ENCODE results near the gene ITPR1.

The ITPR1 gene

DNA sequence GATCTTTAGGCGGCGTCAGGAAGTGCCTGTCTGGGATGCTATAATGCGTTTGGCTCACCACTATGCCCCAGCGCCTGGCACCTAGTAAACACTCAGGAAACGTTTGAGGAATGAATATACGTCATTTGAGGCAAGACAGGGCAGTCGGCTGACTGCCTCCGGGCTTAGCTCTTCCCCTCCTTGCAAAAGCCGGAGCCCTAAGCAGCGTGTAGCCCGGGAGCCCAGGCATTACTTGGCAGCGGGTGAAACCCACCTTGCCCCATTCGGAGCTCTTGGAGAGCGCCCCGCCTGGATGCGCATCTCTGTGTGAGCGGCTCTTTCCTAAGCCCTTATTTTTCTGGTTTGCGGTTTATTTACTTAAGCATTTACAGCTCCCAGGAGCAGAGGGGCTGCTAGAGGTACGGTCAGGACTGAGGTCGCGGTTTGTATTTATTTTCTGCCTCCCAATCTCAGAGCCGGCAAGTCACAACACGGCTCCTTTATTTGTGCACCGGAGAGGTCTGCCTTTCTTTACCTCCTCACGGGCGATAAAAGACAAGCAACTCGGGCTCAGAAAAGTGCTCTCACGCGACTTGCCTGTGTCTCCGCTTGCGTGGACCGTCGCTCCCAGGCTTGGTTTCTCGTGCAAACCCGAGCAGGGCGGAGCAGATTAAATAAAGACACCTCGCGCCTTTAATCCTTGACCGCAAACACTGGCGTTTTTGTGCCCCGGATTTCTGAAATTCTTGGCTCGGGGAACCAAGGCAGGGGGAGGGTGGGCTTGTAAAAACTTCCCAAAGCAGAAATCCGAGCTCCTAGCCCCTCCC, 737 bp upstream of the ITPR1 start:
- DNase-seq: peak; percentile 32 to 33

DNA sequence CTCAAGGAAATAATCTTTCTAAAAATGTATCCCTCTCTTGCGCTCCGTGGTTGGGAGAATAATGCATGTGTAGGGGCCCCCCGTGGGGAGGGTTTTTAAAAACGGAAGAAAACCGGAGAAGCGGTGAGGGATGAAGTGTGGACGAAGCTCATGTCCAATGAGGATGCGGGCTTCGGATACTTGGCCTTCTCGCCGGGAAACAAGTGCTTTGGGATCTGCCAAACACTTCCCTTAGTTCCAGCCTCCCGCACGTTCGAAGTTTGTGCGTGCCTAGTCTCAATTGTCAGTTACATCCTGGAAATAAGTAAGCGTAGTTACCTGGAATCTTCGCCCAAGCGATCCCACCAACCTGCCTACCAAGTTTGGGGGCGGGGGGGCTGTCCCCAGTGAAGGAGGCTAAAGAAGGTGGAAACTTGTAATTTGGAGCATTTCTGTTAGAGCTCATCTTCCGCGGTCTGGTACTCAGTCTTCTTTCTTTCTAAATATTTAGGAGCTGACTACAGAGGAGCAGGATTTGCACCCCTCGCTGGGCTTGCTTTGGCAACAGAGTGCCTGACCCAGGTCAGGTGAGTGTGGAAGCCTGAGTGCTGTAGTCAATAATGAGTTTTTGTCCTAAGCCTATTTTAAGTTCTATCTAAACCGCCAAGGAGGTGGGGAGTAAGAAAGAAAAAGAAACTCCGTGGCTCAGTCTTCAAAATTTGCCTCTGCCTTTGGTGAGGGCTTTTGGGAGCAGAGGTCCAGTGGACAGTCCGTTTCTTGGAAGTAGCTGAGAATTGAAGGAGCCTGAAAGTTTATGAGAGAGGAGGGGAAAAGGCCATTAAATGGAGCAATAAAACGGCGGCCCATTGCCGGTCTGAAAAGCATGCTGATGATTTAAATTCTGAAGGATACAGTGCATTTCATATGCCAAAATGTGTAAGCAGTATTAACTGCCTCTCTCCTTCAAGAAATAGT, 1.1 kb downstream of the ITPR1 start:
- peak in 1 of 2 experiments; percentile 14 for DNase-seq

DNA sequence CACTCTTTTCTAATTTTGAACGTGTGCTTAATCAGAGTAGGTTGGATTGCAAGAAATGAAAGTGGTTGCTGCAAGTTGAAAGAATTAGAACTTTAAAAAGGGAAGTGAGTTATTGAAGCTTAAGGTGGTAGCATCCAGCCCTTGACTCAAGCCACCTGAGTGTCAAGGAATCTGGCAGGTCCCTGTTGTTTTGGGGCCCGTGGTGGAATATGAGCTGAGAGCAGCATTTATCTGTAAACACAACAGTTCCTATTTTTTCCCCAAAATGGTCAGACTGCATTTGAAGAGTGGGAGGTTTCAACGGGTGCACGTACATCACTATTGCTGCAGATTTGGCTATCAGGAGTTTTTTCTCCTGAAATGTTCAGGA, 1.7 kb downstream of the ITPR1 start:
- no peak for DNase-seq

DNA sequence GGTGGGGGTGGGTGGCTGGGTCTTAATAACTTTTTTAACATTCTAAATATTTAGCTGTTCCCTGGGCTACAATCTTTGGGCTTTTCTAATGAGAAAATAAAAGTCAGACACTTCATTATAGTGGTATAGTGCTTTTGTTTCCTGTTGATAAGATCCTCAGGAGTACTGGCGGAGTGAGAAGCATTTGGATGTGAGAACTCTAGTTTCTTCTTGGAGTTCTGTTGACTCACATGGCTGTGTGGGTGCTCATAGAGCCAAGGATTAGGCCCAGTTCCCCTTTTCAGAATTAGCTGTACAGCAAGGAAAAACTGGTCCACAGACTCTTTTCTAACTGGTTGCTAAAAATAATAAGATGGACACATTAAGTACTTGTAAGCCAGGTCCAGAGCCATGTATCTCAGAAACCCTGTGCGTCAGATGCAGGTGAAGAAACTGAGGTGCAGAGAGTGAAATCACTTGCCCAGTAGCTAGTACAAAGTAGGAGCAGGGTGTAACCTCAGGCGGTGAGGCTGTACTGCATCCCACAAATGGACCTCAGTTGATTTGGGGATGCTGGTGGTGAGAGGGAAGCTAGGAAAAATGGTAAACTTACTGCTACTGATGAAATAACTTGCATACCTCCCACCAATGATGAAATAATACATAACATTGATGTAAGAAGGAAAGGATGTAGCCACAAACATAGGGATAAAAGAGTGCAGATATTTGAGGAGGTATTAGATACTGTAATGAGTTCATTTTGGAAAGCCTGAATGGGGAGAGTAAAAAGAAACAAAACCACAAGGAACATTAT, 2.3 kb downstream of the ITPR1 start:
- no peak for DNase-seq

DNA sequence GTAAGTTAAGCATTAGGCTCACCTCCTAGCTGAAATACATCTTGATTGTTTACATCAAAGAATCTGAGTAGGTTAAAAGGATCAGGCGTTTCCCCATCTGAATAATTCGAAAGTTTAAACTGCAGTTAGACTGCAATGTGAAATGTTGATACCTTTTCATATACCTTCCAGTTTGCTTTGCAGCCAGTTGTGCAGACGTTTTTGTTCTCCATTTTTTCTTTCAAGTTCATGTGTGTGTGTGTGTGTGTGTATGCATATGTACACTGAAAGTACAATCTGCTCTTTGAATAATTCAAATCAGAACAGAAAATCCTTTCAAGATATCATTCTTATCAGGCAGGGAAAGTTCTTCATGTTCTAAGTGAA, 2.9 kb downstream of the ITPR1 start:
- DNase-seq: no peak

DNA sequence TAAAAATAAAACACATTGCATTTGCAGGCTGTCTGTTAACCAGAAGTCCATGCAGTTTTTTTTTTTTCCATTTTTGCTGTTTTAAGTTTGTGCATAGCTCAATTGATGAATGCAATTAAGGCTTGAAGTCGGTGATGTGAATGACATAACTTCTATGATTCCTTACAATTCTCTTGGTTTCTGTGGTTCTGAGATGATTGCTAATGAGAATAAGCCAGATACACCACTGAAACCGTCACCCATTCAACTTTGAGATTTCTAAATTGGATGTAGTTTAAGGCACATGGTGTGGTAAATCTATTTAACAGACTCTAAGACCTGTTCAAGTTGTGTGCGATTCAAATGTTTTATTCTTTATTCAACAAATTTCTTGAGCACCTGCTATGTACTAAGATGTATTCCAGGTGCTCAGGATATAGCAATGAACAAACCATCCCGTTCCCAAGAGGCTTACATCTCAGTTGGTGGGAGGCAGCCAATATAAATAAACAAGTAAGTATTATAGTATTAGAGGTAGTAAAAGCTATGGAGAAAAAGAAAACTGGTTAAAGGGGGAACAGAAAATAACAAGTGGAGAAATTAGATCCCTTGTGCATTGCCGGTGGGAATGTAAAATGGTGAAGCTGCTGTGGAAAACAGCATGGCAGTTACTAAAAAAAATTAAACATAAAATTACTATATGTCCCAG, 4.0 kb downstream of the ITPR1 start:
- no peak for DNase-seq

DNA sequence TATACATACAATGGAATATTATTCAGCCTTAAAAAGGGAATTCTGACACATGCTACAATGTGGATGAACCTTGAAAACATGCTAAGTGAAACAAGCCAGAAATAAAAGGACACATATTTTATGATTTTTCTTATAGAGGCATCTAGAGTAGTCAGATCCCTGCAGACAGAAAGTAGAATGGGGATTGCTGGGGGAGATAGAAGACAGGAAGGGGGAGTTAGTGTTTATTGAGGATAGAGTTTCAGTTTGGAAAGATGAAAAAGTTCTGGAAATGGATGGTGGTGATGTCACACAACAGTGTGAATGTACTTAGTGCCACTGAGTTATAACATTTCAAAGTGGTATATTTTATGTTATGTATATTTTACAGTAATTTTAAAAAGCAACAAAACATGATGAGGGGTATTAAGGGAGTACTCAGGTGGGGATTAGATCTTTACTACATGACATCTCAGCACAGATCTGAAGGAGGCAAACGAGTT, 4.7 kb downstream of the ITPR1 start:
- DNase-seq: no peak

DNA sequence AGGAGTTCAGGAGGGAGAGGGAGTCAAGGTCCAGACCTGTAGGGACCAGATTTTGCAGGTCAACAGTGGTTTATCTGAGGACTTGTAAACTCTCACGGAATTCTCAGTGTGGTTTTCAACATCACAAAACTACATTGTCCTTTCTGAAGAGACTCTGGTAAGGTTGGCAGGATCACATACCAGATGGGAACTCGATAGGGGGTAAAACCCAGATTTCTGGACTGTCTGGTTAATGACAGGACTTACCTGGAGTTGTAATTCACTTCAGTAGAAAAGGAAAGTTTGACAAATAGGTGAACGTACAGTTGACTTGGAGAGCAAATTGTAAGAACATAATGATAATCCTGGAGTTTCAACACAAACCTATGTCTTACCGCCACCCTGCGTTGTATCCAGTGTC, 5.3 kb downstream of the ITPR1 start:
- no peak for DNase-seq

DNA sequence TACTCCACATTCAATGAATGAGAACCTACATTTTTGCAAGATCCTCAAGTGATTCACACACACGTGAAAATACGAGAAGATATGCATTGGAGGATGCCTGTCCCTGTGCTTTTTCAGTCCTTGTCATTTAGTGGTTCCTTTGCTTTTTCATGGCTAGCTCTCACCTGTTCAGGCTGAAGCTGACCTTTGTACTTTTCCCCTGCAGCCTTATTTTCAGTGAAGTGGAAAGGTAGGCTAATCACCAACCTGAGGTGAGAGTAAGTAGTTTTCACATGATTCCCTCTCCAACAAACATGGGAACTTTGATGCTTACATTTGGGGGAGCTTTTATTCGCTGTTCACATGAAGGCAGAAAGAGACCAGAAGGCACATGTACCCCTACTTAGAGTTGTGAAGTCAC, 8.3 kb downstream of the ITPR1 start:
- no peak for DNase-seq

DNA sequence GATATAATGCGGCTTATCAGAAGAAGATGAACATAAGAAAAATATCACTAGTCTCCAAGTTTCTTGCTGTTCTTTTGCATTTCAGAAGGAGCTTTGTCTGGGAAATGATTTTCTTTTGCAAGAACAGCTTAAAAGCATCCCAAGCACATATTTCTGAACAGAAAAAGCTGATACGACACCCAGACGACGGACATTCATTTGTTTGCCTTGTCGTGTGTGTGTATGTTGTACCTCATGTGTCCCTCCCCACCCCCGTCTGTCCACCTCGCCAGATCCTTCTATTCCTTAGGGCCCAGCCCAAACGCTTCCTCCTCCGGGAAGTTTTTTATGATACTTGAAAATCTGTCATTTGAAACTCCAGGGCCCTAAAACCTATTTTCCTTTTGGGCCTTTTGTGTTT, 8.8 kb downstream of the ITPR1 start:
- no peak for DNase-seq

DNA sequence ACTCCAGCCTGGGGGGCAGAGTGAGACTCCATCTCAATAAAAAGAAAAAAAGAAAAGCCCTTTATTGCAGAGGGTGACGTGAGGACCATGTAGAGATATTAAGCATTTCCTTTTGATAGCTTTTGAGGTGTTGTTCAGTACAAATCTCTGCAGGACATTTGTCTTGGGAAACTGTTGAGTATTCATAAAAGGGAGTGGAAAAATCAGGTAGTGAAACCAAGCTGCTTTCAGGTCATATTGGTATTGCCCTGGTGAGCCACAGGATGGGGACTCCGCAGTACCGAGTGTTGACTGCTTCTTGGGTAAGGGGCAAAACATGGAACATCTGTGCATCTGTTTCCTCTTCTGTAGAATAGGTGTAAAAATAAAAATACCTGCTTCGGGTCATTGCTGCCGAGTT, 9.9 kb downstream of the ITPR1 start:
- no peak for DNase-seq

DNA sequence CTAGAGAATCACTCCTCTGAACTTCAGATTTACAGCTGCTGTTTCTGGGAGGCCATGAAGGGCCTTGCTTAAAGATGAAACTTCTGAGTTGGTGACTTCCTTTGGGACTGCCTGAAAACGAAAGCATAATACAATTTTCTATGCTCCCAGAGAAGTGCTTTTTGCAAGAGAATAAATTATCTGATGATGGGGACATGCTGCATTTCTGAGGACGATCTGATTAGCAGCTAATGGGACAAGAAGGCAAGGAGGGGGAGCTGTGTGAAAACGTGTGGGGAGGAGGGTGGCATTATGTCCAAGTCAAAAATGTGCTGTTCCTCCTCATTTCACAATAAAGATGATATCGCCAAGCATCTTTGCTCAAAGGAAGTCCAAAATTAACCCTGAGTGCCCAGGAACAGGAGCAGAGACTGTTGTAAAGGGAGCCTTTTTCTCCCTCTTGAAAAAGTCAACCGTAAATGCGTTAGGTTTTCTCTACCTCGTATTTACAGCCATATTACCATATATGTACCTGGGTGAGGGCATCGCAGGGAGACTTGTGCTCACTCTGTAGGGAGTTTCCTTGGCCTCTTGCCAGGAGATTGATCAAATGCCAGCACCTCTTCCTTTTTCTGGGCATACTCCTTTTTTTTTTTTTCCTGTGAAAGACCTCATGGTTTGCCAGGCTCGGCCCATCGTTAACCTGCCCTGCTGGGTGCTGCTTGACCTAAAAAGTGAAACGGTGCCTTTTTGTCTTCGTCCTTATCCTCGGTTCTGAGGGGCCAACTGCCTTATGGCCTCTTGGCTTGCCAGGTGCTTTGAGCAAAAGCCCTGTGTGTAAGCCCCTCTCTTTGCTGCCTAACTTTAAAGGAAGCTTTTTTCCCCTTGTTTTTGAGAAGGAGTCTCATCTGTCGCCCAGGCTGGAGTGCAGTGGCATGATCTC, 11.5 kb downstream of the ITPR1 start:
- peak in 1 of 2 experiments; percentile 36 for DNase-seq

DNA sequence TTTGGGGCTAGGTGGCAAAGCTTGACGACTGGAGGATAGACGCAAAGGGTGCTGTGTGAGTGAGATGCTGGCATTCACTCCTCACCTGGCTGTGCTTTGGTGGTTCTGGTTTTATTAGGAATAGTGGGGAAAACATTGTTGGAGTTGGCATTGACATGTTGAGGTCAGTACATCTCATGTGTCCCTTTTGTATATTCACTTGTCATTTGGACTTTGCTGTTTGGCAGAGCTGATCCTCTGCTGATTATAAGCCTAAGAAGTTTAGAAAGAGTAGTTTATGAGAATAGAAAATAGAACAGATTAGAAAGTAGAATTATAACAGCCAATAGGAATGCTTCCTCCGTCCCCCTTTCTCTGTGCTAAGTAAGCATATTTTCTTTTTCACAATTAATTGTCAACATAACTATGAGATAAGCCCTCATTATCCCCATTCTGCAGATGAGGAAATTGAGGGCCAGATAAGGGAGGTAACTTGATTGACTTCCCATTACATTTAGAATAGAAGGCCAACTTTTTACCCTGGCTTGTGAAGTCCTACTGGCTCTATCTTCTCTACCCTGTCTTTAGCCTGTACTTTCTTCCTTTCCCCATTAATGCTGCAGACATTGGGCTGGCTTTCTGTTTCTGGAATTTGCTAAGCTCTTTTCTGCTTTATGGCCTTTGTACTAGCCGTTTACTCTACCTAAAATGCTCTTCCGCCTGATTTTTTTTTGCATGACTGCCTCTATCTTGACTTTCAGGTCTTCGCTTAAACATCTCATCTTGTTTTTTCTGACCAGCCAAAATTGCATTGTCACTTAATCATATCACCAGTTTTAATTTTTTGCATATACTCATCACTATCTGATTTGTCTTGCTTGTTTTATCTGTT, 12.8 kb downstream of the ITPR1 start:
- no peak for DNase-seq

DNA sequence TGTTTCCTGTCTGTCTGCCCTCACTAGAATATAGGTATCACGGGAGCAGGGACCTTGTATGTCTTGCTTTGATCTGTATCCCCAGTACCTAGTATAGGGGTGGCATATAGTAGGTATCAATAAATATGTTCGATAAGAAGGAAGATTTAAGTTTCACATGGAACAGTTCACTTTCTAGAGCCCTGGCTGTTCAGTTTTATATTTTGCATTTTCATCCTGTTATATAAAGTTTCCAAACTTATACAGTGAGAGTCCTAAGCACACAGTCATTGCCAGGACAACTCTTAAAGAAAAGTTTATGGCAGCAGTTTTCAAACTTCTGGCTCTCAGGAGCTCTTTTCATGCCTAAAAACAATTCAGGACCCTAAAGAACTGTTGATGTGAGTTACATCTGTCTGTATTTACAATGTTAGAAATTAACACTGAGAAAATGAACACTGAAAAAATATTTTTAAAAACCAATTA, 13.4 kb downstream of the ITPR1 start:
- no peak for DNase-seq

DNA sequence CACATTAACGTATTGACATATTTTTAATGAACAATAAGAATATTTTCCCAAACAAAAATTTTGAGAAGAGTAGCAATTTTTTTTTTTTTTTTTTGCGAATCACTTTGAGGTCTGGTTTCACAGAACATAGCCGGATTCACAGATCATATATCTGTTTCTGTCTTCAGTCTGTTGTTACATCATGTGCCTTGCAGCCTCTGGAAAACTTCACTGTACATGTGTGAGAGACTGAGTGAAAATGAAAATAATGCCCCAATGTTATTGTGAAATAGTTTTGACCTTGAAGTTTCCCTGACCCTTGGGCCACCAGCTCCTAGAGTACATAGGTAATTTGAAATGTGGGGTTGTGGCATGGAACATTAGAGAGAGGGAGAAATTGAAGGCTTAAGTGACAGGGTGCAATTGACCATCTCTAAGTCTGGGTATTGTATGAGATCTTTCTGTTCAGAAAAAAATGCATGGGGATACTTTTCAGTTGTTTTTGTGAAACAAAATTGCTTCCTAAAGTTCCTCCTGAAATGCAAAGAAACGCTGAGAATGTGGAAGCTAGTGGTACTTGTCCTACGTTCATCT, 14.0 kb downstream of the ITPR1 start:
- no peak for DNase-seq

DNA sequence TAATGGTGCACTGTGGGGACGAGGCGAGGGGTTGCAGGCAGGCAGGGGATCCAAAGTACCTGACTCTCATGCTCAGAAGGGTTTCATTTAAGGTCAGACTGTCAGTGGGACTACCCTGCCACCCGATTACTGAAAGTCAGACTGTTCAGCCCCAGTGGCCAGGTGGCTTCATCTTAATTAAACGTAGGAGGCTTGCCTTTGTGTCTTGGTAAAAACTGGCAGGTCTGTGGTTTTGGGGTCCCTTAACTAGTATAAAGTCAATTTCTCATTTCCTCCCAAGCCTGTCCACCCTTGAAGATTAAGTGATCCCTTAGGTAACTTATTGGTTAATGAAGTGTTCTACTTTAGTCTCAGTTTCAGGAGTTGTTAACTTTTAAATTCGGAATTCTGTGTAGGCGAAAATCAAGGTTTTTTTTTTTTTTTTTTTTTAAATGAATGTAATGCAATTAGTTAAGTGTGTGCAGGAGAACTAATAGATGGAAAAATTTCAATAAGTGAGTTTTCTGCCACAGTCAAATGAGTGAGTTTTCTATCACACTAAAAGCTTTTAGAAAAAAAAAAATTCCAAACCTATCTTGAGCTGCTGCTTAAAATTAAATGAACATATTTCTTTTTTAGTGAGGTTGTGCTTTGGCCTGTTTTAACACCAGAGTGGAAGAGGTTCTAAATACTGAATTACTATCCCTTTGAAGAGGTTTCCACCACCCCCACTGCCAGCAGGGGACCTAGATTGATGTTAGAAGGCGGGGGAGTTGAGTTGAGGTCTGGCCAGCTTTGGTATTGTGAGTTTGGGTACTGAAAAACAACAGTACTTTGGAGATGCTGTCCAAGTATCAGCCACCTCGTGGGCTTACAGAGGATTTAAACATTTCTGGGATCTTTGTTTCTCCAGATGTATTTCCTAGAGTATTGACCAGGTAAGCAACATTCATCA, 15.2 kb downstream of the ITPR1 start:
- DNase-seq: no peak

DNA sequence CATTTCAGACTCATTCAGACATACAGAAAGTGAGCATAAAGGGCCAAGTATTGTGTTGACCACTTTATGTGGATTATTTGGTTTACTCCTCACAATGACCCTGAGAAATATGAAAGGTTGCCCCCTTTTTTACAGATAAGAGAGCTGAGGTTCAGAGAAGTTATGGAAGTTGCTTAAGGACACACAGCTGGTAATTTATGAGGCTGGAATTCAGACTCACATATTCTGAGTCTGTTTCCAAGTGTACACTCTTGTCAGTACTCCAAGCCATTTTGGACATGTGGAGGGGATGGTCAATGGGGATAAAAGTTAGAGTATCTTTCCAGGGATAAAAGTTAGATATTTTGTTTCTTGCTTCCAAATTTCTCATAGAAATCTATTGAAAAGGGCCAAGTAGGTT, 15.9 kb downstream of the ITPR1 start:
- DNase-seq: no peak

DNA sequence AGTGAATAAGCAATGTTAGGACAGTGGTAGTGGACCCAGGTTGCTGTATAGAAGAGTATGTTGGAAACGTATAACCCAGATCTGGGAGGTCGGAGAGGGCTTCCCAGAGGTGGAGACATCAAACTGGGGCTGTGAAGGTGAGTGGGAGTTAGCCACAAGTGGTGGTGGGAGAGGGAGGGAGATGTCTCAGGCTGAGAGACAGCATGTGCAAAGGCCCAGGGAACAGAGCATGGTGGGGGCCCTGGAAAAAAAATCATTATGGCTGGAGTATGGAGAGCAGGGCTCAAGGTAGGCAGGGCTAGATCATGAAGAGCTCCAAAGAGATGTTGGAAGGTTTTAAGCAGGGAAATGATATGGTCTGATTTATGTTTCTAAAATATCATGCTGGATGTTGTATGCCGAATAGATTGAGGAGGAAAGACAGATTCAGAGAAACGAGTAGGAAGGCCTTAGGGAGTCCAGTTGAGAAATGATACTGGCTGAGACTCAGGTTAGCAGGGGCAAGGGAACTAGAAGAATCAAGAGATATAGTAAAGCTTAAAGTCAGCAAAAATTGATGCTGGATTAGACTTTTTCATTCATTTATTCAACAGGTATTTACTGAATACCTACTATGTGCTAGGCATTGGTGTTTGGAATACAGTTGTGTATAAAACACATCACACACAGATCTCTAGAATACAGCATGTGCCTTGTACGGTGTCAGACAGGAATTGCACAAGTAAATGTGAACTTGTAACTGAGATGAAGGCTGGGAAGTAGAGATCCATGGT, 17.0 kb downstream of the ITPR1 start:
- DNase-seq: no peak
